Endothelial cell (in vitro differentiated cells): ENCODE results near the gene RAPGEF4. TPM values are rescaled to one million over a fixed set of nuclear protein-coding genes. Genes with fewer than 3 reads are reported as not detected.

Experiments used
- DNase-seq: peaks from one replicate; pipeline ENCODE4 v3.0.0; 2021; ENCODE audit warnings: low spot score
- H3K27ac Mint-ChIP-seq: one replicate; pipeline ENCODE4 v1.8.0; 2021; ENCODE audit warnings: mixed read lengths, inconsistent platforms; ENCODE audit not compliant: unreplicated experiment
- H3K27me3 Mint-ChIP-seq: one replicate; pipeline ENCODE4 v1.8.0; 2021; ENCODE audit warnings: mild to moderate bottlenecking, moderate library complexity, mixed read lengths, inconsistent platforms; ENCODE audit not compliant: unreplicated experiment
- H3K36me3 Mint-ChIP-seq: one replicate; pipeline ENCODE4 v1.8.0; 2021; ENCODE audit warnings: mild to moderate bottlenecking, low read depth, mixed read lengths, inconsistent platforms; ENCODE audit not compliant: unreplicated experiment
- H3K4me1 Mint-ChIP-seq: one replicate; pipeline ENCODE4 v1.8.0; 2021; ENCODE audit warnings: mild to moderate bottlenecking, mixed read lengths, inconsistent platforms; ENCODE audit not compliant: unreplicated experiment
- H3K4me3 Mint-ChIP-seq: one replicate; pipeline ENCODE4 v1.8.0; 2021; ENCODE audit warnings: mild to moderate bottlenecking, mixed read lengths, inconsistent platforms; ENCODE audit not compliant: unreplicated experiment
- H3K9me3 Mint-ChIP-seq: one replicate; pipeline ENCODE4 v1.8.0; 2021; ENCODE audit warnings: mixed read lengths, inconsistent platforms; ENCODE audit not compliant: unreplicated experiment
- total RNA-seq: library from RNA; stranded (reverse); fragmentation: NEBNext Ultra II Directional; extraction: Animal tissue kit (Norgen Biotek cat#: 25700); gene quantifications from one replicate; pipeline ENCODE4 v1.2.1, GENCODE V29; 2021; ENCODE audit not compliant: unreplicated experiment
- TF ChIP-seq, protein P1 (sequence below): fragments of 200-600 bp; sonication (generic); IDR thresholded peaks from one replicate; pipeline ENCODE4 v1.5.0; 2021; ENCODE audit warnings: antibody characterized with exemption; ENCODE audit not compliant: unreplicated experiment

Gene RAPGEF4
- total RNA-seq, 1 donor from 2014 or later: 7.5 TPM

DNA sequence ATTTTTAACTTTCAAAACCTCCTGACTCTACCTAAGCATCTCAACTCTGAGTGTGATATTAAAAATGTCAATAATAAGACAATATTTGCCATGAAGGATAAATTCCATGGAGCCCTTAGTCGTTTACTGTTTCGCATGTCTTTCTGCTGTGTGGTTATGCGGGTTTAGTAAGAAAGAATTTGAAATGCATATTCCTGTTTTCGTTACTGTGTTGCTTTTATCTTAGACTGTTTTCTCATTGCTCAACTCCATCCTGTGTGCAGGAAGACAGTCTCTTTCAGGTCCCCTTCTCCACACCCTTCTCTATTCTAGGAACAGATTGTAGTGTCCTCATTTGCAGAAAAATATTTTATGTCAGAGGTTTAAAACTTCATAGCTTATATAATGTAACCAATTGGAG lies 257.5 kb downstream of the RAPGEF4 start:
- no peaks in the 10 kb centered on the region for H3K36me3 Mint-ChIP-seq
- no peaks in the 10 kb centered on the region for H3K9me3 Mint-ChIP-seq
- TF ChIP-seq, protein P1, sequence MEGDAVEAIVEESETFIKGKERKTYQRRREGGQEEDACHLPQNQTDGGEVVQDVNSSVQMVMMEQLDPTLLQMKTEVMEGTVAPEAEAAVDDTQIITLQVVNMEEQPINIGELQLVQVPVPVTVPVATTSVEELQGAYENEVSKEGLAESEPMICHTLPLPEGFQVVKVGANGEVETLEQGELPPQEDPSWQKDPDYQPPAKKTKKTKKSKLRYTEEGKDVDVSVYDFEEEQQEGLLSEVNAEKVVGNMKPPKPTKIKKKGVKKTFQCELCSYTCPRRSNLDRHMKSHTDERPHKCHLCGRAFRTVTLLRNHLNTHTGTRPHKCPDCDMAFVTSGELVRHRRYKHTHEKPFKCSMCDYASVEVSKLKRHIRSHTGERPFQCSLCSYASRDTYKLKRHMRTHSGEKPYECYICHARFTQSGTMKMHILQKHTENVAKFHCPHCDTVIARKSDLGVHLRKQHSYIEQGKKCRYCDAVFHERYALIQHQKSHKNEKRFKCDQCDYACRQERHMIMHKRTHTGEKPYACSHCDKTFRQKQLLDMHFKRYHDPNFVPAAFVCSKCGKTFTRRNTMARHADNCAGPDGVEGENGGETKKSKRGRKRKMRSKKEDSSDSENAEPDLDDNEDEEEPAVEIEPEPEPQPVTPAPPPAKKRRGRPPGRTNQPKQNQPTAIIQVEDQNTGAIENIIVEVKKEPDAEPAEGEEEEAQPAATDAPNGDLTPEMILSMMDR: no peak
- H3K27ac Mint-ChIP-seq: no peak overlapping the region
- H3K4me3 Mint-ChIP-seq: no peak overlapping the region
- H3K27me3 Mint-ChIP-seq: peaks cover 3% of the 10 kb centered on the region
- H3K4me1 Mint-ChIP-seq: peaks cover 11% of the 10 kb centered on the region
- no peak for DNase-seq

DNA sequence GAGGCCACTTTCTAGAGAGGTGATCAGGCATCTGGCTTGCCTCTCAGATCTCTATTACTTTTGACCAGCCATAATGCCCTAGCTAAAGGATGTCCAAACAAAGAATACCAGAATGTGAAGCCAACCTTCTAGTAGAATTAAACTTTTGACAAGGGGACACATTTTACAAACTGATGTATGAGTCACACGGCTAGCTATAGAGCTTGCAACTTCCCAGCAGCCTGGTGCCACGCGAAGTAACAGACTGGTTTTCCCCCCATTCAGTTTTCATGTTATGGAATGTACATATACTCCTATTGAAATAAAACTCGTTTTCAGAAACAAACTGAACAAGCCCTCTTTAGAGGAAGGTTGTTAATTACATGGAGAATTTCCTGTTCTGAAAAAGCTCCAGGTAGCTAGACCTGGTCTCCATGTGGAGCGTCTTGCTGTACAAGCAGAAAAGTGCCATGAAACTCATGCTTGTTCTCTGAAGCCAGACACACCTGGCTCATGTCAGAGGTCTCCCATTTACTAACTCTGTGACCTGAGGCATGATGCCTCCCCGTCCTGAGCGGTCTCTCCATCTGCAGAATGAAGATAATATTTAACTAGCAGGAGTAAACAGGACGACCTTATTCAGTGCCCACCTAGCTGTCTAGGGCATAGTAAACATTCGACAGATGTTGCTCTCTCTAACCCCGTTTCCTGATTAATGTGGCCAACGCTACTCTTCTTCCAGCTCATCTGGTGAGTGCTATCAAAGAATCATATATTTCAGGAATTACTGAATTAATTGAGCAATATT lies 258.5 kb downstream of the RAPGEF4 start:
- no peak for DNase-seq
- H3K4me1 Mint-ChIP-seq: peaks cover 11% of the 10 kb centered on the region
- no peak overlapping the region for H3K4me3 Mint-ChIP-seq
- no peaks in the 10 kb centered on the region for H3K36me3 Mint-ChIP-seq
- H3K27me3 Mint-ChIP-seq: peaks cover 3% of the 10 kb centered on the region
- H3K27ac Mint-ChIP-seq: no peak overlapping the region
- H3K9me3 Mint-ChIP-seq: no peaks in the 10 kb centered on the region
- TF ChIP-seq, protein P1: no peak

DNA sequence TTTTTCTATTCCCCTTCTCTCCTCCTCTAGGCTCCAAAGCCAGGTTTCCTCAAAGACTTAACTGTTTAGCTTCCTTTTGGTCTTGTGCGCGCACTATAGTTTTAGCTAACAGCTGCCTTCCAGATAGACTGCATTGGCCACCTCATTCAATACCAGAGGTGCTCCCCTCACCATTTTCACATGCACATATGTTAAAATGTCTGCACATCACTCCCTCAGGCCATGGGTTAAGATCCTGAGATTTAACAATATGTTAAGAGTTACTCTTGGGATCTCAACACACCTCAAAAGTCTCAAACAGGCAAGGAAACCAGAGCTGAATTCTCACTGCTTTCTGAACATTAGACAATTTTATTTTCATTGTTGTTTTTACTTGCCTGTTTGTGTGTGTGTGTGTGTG lies 259.2 kb downstream of the RAPGEF4 start:
- no peak for DNase-seq
- H3K4me3 Mint-ChIP-seq: no peak overlapping the region
- no peak overlapping the region for H3K27ac Mint-ChIP-seq
- H3K36me3 Mint-ChIP-seq: no peaks in the 10 kb centered on the region
- H3K4me1 Mint-ChIP-seq: peaks cover 11% of the 10 kb centered on the region
- peaks cover 3% of the 10 kb centered on the region for H3K27me3 Mint-ChIP-seq
- no peaks in the 10 kb centered on the region for H3K9me3 Mint-ChIP-seq
- TF ChIP-seq, protein P1: no peak

DNA sequence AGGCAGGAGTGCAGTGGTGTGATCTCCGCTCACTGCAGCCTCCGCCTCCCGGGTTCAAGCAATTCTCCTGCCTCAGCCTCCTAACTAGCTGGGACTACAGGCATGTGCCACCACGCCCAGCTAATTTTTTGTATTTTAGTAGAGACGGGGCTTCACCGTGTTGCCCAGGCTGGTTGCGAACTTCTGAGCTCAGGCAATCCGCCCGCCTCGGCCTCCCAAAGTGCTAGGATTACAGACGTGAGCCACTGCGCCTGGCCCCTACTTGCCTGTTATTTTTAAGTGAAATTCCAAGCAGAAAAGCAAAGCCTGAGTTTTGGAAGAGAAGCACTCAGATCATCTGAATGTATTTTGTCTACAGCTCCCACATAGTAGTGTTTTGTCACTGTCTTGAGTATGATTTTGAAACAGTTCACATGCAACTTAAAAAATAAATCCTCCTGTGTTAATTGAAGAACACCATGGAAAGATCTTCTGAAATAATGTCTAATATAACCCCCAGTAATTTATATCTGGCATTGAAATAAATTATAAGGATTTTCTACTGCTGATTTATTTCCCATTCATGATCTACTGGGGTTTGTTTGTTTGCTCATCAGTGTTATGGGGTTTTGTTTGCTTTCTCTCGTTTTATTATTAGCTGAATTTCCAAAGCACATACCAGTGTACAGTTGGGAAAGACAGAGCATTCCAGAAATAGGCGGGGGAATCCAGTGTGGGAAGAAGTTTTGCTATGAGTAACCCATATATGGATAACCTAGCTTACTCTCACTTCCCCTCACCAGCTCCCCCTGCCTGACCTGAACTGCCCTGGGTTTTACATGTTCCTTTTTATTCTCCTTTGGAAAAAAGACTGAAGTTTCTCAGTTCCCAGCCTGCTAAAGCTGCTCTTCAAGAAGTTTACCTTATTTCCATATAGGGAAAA lies 259.9 kb downstream of the RAPGEF4 start:
- no peaks in the 10 kb centered on the region for H3K9me3 Mint-ChIP-seq
- no peak overlapping the region for H3K27ac Mint-ChIP-seq
- no peak for DNase-seq
- H3K27me3 Mint-ChIP-seq: peaks cover 3% of the 10 kb centered on the region
- H3K36me3 Mint-ChIP-seq: no peaks in the 10 kb centered on the region
- no peak overlapping the region for H3K4me3 Mint-ChIP-seq
- H3K4me1 Mint-ChIP-seq: peaks cover 8% of the 10 kb centered on the region
- TF ChIP-seq, protein P1: no peak
